ENCODE results near the gene FNDC11.
A peak's percentile ranks its signal among the peaks of the same experiment; 100 is the strongest.

FNDC11 gene

DNA sequence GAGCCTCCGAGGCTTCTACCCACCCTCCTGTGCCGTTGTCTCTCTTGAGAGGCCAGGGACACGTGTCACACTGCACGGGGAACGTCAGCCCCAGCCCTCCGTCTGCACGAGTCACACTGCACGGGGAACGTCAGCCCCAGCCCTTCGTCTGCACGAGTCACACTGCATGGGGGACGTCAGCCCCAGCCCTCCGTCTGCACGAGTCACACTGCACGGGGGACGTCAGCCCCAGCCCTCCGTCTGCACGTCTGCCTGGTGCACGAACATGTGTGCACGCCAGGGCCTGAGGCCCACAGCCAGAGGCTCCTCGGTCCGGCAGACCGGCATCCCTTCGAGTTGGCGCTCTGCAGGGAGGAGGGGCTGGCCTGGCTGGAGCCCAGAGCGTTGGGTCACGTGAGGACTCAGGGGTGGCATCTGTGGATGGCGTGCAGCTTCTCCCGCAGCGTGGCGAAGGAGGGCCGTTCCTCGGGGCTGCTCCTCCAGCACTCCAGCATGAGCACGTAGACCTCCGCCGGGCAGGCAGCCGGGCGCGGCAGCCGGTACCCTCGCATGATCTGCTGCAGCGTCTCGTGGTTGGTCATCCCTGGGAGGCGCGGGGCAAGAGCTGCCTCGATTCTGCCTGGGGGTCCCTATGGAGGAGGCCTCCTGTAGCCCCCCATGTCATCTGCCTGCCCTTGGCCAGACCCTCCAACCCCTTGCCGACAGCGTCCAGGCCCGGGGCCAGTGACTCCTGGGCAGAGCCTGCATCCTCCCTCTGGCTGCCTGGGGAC is 13.4 kb upstream of the FNDC11 start:
- DNase-seq, result no peak

GRCh38 chr20:63541371-63541770 is 12.6 kb upstream of the FNDC11 start:
- no peak for DNase-seq

DNA sequence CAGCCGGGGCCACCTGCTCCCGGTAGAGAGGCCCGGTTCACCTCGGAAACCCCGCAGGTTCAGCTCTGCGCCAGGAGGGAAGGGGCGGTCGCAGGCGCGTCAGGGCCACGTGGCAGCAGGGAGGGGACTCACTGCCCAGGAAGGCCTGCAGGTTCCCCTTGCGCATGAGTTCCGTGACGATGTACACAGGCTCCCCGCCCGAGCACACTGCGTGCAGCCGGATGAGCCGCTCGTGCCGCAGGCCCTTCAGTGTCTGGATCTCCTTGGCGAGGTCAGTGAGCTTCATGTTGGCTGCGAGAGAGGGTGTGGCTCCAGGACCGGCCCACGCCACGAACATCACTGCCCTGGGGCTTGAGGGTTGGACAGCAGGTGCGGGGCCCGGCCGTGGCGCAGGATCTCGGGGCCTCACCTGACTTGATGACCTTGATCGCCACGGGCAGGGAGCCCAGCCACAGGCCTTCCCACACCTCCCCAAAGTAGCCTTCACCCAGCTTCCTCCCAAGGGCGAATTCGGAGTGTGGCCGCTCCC is 11.9 kb upstream of the FNDC11 start:
- DNase-seq, result no peak

DNA sequence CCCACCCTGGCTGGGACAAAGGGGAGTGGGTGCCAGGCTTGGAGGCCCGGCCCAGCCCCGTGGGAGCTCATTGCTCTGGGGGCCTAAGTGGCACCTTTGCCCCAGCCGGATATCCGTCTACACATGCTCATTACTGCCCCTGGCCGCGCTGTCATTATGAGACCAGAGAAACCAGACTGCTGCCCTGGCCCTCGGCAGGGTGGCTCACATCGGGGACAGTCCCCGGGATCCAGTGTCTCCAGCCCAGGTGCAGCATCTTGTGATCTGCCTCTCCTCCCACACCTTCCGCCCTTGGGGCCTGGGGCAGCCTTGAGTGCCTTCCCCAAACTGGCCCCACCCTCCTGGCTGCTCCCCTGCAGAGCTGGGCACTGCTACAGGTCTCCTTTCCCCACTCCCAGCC is 11.3 kb upstream of the FNDC11 start:
- peak in 1 of 2 donors; percentile 35 for DNase-seq

DNA sequence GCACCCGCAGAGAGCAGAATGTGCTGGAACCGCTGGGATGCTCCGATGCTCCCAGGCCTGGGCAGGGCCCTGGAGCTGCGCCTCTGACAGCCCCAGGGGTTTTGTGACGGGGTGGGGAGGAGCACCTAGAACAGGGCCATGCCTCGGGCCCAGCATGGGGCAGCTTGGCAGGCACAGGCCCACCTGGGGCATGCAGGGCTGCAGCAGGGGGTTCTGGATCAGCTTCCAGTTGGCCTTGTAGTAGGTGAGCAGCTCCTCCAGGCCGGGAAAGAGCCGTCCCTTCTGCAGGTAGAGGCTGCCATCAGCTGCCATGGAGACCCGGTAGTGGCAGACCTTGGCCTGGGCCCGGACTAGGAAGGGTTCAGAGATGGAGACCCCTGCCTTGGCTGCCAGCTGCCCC is 10.8 kb upstream of the FNDC11 start:
- DNase-seq, result no peak

- no peak for DNase-seq
Observed at GRCh38 chr20:63543733-63544132, 10.2 kb upstream of the FNDC11 start.

DNA sequence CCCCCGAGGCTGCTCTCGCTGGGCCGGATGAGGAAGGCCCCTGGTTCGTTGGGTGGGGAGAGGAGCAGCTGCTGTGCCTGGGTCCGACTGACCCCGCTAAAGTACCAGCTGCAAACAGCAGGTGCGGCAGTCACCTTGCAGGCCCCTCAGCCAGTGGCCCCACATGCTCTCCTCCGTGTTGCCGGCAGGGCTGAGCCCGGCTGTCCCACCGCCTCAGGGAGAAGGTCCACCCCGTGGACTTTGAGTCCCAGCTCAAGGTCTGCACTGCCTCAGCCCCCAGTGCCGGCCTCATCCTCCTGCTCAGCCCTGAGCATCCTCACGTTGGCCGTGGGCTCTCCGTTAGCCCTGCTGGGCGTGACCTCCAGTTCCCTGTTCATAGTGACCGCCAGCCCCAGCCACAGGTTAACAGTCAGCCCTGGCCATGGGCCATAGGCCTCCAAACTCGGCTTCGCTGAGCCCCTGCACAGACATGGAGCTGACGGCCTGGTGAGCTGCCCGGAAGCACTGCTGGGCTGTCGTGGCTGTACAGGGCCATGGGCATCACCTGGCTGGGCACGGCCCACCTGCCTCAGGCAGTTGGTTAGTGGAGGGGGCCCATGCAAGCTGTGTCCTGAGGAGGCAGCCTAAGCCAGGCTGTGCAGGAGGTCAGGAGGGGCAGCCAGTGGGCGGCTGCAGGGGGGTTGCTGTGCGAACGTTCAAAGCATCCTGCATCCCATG is 9.6 kb upstream of the FNDC11 start:
- no peak for DNase-seq

DNA sequence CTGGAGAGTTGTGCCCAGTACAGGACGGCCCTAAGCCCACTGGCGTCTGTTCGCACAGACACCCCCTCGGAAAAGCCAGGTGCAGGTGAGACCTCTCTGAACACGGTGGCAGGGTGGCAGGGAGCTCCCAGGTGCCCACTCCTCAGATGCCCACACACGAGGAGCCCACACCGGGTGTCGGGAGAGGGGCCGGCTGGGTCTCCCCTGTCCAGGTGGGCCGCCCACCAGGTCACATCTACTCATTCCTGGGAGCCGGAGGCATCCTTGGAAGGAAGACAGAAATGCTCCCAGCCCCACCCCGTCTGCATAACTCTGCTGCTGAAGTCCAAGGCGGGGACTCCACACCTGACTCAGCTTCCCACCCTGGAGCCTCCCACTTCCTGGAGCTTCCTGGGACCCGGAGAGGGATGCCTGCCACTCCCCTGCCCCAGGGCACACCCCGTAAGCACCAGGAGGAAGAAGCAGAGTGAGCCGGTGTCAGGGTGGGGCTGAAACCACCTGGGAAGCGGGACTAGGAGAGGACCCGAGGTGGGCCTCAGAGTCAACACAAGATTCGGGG is 8.9 kb upstream of the FNDC11 start:
- no peak for DNase-seq

DNA sequence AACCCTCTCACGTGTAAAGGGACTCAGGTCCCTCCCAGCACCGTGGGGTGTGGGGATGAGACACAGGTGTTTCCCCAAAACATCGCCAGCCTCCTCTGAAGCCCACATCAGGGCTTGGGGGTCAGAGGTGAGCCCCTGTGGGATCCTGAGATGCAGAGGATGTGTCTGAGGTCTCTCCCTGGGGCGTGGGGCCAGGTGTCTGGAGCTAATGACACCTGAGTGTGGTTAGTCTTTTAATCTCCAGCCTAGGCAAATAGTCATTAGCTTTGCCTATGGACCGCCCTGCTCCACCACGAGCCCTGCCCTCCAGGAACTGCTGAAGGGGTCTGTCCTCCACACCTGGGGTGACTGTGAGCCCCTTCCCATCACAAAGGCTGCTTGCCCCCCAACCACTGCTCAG is 8.1 kb upstream of the FNDC11 start:
- no peak for DNase-seq

DNA sequence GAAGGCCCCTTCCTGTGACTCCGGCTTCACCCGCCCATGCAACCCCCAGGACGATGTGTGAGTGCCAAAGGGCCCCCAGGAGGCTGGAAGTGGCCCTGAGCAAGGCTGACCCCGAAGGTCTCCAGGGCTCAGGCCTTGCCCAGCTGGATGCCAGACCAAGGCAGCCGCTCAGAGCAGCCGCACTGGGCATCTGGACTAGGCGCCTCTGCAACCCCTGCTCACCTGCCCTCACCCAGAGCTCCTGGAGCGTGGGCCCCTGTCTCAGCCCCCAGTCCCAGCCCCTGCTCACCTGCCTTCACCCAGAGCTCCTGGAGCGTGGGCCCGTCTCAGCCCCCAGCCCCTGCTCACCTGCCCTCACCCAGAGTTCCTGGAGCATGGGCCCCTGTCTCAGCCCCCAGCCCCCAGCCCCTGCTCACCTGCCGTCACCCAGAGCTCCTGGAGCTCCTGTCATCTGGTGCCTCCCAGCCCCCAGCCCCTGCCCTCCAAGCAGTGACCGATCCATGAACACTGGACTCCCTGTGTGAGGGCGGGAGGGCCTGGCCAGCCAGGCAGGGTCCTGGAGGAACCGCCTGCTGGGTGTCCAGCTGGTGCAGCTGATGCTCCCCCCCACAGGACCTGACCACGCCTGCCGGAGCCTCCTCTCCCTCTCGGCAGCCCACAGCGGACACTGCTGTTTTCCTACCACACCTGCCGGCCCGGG is 7.6 kb upstream of the FNDC11 start:
- no peak for DNase-seq

- DNase-seq, result no peak
Observed at GRCh38 chr20:63546956-63547724, 6.8 kb upstream of the FNDC11 start.

- no peak for DNase-seq
Observed at GRCh38 chr20:63547725-63548480, 6.1 kb upstream of the FNDC11 start, which contains the start of gene SRMS. SRMS (minus strand) TSS chr20:63547749; CDS start chr20:63547463, 286 bp downstream.

- DNase-seq, result no peak
Observed at GRCh38 chr20:63548542-63548941, 5.4 kb upstream of the FNDC11 start.

DNA sequence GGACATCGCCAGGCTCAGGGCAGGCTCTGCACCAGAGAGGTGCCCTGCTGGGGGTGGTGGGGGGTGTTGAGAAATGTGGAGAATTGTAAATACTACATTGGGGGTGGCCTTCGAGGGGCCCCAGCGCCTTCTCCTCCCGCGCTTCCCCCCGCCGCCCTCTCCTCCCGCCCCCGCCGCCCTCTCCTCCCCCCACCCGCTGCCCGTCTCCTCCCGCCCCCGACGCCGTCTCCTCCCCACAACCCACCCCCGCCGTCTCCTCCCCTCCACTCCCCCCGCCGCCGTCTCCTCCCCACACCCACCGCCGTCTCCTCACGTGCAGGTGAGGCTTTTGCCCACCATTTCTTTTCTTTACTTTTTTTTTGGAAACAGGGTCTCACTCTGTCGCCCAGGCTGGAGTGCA is 4.9 kb upstream of the FNDC11 start:
- no peak for DNase-seq

DNA sequence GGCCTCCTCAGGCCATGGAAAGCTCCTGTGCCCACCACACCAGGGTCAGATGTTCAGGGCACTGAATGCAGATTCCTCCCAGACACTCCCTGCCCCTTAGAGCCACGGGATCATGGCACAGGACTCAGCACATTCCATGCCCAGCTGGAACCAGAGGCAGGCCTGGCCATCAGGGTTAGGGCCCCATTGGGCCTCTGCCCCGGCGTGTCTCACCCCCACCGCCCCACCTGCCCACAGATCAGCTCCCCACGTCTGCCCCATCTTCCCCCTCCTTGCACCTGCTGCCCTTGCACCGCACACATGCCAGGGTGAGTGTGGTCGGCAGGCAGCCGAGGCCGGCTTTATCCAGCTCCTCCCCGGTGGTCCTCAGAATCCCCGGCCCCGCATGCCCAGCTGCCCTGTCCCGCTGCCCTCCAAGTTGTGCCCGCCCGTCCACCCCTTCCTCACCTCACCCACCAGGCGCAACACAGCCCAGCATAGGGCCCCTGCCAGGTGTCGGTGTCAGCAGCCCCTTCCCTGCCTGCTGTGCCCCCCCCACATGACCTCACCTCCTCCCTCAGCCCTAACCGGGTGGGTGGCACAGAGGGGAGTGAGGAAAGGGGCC is 4.2 kb upstream of the FNDC11 start:
- DNase-seq, result no peak

DNA sequence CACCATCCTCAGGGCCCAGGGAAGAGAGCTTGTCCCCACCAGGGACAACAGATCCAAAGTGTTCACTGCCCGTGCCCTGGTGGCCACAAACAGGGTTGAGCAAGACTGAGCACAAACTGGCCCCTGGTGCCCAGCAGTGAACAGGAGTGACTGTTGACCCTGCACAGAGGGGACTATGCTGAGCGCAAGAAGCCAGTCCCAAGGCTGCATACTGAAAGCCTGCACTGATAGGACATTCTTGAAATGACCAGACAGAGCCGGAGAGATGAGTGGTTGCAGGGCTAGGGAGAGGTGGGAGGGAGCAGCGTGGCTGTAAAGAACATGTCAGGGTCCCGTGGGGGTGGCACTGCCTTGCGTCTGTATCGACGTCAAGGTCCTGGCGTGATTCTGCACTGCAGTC is 2.9 kb upstream of the FNDC11 start:
- DNase-seq, result no peak

- DNase-seq, result peak; percentile 70 to 73
Observed at GRCh38 chr20:63552481-63553249, 1.3 kb upstream of the FNDC11 start.

DNA sequence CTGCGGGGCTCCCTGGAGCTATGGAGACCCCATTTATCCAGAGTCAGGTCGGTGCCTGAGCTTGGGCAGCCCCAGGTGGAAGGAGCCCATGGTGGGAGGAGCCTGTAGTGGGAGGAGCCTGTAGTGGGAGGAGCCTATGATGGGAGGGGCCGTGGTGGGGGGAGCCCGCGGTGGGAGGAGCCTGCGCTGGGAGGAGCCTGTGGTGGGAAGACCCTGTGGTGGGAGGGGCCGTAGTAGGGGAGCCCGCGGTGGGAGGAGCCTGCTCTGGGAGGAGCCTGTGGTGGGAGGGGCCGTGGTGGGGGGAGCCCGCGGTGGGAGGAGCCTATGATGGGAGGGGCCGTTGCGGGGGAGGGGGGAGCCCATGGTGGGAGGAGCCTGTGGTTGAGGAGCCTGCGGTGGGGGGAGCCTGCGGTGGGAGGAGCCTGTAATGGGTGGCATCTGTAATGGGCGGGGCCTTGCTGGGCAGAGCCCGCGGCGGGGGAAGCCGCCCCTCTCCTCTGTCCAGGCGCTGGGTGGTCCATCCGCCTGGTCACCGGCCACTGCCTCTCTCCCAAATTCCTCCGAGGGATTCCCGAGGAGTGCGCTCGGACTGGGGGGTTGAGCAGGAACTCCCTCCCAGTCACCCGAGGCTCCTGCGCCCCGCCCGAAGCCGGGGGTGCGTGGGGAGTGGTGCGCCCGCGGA is 567 bp upstream of the FNDC11 start:
- DNase-seq, result peak; percentile 91 to 92

DNA sequence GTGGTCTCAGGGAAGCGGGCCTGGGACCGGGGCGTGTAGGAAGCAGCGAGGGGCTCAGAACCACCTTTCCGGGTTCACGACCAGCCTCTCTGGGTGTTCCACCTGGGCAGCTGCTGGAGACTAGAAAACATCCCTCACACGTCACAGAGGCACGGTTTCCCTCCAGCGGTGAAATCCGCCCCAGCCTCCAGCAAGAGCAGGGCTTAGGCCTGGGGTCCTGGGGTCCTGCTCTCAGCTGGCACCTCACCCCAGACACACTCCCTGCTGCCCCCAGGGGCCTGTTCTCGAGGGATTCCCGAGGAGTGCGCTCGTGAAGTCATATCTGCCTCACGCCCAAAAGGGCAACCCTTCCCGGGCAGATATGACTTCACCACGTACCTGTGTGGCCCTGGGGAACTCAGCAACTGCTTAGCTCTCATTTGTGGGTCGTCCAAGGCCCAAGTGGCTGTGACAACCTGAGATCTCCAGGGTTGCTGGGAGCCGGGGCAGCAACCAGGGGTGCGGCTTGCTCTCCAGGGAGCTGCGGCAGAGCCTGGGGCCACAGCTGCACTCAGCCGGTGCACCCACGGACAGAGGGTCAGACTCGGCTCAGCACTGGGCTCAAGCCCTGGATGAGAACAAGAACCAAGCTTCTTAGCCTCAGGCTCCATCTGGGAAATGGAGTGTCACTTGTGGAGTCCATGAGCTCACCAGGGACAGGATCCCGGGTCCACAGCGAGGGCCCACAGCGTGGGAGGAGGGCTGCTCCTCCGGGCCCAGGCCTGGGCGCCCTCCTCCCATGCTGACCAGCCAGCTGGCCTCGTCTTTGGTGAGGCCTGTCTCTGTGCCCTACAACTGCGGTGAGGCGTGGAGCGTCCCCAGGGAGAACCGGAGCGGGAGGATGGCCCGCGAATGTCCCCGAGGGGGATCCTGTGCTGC is 661 bp downstream of the FNDC11 start:
- DNase-seq, result peak in 1 of 2 donors; percentile 35

All from CD4-positive, alpha-beta T cell treated with Interleukin-4 for 1 hour (primary cell).